SKM-1 (cell line): ENCODE measurements around the gene APPL2.
"Not testable (repeated sequence)": the region's sequence is repeated elsewhere in the genome, so short reads cannot be mapped to it uniquely, and the experiment has no call there.

Experiments
- DNase-seq: peaks from one replicate; lab custom pipeline; 2025; ENCODE audit not compliant: unreplicated experiment; lab: John Stamatoyannopoulos, UW

The APPL2 gene

DNA sequence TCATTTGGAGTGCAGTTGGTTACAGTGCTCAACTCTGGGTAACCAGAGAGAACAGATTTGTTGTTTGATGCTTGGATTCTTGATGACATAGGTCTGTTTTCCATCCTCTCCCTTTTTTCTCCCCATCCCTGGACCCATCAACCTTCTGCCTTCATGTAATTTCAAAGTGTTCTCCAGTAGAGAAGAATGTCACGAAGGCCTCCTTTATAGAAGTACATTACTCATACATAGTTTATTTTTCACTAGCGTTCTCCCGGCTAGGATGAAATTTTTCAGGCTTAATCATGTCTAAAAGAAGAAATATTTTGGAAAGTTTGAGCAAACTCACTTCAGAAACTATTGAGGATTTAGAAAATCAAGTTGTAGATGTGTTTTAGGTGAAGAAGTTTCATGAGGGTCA is 20.9 kb upstream of the APPL2 start:
- DNase-seq = no peak

DNA sequence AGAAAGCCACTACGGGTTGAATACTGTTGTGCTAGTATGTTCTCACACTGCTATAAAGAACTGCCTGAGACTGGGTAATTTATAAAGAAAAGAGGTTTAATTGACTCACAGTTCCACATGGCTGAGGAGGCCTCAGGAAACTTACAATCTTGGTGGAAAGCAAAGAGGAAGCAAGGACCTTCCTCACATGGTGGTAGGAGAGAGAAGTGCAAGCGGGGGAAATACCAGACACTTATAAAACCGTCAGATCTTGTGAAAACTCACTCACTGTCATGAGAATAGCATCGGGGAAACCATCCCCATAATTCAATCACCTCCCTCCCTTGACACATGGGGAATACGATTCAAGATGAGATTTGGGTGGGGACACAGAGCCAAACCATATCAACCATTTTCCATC is 20.5 kb upstream of the APPL2 start:
- not testable (repeated sequence) for DNase-seq

DNA sequence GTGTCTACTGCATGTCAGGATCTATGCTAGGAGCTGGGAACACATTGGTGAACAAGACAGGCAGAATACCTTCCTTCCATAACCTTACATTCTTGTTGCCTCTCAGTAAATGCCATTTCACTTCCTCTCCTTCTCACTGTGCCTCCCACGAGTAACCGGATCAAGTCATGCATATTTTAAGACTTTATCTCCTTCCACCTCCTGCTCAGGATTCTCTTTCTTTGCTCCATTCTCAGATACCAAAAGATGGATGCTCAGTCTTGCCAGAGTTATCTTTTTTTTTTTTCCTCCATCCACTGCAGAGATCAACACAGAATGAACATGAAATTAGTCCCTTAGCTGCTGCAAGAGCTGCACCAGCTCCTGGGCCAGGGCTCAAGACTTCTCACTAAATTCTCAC is 20.0 kb upstream of the APPL2 start:
- no peak for DNase-seq

DNA sequence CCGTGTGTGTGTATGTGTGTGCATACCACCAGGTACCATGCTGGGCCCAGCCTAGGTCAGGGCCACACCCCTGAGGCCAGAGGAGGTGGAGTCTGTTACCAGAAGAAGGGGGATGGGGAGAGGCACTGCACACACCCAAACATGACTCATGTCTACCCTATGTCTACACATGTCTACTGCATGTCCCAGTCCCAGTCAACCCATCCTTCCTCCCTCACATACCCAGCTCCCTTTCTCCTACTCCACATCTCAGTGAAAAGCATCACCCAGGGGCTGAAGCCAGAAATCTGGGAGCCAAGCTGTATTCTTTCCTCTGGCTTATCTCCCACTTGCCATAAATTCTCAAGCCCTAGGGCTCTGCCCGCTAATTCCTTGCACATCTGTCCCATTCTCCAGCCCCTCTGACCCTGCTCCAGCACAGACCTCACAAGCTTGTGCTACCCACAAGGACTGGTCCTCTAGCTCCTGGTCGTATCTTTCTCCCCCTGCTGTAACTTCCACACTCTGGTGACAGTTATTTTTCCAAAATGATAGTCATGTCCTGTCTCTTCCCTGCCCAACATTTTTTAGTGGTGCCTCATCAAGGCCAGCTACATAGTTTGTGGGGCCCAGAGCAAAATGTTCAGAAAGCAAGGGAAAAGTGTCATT is 18.0 kb upstream of the APPL2 start:
- DNase-seq = no peak

DNA sequence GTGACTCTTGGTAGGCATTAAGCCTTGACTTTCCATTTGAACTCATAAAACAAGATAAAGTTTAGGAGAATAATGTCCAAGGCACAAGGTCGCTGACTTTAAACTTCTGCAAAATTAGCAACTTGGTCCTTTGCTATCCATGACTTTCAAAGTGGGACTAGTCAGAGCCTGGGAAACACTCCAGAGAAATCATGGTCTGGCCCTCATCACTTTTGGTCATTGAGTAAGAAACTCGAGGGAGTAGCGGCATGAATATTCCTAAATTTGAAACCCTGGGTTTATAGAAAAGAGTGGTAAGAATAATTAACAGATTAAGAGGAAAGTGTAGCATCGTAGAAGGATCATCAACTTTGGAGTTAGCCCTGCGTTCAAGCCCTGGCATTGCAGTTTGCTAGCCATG is 16.9 kb upstream of the APPL2 start:
- no peak for DNase-seq

DNA sequence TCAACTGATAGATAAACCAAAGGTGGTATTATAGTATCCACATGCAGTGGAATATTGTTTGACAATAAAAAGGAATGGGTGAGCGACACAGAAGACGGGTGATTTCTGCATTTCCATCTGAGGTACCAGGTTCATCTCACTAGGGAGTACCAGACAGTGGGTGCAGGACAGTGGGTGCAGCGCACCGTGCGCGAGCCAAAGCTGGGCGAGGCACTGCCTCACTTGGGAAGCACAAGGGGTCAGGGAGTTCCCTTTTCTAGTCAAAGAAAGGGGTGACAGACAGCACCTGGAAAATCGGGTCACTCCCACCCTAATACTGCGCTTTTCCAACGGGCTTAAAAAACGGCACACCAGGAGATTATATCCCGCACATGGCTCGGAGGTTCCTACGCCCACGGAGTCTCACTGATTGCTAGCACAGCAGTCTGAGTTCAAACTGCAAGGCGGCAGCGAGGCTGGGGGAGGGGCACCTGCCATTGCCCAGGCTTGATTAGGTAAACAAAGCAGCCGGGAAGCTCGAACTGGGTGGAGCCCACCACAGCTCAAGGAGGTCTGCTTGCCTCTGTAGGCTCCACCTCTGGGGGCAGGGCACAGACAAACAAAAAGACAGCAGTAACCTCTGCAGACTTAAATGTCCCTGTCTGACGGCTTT is 9.9 kb upstream of the APPL2 start:
- not testable (repeated sequence) for DNase-seq

DNA sequence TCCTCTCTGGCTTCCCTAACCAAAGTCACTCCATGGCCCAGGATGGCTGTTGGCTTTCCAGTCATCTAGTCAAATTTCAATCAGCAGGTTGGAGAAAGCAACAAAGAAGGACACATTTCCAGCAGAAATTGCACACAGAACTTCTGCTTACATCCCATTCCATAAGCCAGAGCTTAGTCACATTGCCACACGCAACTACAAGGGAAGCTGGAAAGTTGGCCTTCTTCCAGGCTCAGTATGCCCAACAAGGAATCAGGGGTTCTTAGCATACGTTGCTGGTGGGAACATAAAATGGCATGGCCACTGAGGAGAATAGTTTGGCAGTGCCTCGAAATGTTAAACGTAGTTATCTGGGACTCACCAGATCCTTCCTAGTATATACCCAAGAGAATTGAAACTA is 9.3 kb upstream of the APPL2 start:
- DNase-seq = no peak

DNA sequence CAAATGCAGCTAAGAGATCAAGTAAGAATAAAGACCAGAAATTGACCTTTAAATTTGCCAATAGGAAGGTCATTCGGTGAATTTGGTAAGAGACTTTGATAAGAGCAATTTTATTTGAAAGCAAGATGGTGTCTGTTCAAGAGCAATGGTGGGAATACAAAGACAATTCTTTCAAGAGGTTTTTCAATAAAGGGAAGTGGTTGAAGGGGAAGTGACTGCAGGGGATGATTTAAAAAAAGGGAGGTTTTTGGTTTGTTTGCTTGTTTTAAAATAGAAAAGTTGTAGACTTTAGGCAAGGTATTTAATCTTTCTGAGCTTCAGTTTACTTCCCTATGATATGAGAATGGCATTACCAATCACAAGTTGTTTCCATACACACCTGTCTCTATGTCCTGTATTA is 4.3 kb upstream of the APPL2 start:
- DNase-seq = no peak

DNA sequence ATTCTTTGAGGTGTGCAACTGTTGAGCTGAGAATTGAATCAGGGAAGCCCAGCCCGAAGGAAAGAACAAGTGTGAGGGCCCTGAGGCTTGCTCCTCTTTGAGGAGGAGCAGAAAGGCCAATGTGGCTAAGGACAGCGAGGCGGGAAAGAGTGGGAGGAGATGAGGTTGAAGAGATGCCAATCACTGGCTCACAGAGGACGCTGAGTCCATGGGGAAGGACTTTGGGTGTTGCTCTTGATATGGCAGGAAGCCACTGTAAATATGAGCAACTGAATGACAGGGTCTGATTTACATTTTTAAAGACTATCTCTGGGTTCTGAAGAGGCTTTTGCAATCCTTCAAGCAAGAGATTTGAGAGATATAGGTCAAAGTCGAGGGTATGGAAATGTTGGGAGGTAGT is 3.3 kb upstream of the APPL2 start:
- no peak for DNase-seq

DNA sequence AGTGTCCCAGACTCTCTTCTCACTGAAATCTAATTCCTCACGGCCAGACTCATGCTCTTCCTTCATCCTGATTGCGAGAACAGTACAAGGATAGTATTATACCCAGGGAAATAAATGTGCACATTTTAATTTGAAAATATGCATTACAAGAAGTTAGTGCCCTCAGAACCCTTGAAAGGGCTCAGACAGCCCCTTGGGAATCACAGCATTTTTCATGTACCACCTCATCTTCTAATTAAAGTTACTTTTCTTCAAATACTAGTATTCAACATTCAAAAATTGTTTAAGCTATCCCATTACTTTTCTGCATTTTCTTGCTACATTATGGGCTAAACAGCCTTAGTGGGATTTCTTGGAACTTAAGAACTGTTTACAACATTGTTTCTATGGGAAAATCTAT is 1.7 kb upstream of the APPL2 start:
- DNase-seq = no peak

DNA sequence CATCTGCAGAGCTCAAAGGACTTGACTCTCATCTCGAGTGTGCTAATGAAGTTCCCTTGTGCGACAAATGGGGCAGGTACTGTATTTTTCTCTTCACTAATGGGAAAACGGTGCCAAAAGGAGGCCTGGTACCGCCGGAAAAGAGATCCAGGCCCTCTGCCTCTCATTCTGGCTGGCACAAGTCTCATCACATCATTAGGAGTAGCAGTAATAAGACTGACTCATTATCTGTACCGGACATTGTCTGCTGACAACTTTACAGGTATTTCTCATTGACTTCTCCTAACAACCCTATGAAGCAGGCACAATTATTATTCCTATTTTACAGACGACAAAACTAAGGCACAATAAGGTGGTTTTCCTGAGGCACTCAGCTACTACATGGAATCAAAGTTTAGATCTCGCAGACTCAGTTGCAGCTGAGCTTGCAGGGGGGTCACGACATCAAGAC is 668 bp downstream of the APPL2 start:
- no peak for DNase-seq

DNA sequence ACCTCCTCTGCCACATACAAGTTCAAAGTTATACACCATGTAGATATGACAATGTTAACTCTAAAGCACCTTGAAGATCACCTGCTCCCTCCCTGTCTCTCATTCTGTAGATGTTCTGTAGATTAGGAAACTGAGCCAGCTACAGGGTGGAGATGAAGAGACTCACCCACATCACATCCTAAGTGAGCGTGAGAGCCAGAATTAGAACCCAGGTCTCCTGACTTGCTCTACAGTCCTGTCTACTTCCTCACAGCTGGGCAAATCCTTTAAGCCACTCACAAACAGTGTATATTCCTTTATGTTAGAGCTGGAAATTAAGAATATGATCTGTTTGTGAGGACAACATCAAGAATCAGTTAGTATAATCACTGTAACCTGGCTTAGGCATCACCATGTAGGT is 1.8 kb downstream of the APPL2 start:
- no peak for DNase-seq

DNA sequence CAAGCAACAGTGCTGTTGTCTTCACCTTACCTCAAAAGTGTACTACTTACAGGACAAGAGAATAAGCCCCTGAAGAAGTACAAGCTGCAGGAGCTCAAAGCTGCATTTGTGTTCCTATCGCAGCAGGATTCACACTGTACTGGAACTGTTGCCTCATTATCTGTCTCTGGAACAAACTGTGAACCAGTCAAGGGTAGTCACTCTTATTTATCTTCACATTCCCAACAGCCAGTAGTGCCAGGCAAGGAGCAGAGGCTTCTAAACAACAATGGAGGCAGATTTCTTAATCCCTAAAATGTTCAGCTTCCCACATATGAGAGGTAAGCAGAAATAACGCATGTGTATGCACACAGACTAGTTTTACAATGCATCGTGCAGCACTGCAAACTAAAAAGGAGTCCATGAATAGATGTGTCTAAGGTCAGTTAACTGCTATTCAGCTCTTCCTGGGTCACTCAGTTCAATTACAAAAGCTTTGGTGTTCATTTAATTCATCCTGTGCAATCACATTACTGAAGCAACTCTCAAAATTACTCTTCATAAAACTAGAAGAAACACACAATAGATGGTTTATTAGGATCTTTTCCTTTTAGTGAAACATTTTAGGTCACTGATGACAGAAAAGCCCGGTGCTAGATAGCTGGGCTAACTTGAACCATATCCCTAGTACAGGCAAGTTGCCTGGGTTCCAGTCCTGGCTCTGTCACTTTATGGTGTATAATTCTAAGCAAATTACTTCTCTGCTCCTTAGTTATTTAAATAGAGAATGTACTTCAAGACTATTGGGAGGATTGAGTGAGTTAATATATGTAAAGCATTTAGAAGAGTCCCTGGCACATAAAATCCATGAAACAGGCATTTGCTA is 2.7 kb downstream of the APPL2 start:
- DNase-seq = no peak

DNA sequence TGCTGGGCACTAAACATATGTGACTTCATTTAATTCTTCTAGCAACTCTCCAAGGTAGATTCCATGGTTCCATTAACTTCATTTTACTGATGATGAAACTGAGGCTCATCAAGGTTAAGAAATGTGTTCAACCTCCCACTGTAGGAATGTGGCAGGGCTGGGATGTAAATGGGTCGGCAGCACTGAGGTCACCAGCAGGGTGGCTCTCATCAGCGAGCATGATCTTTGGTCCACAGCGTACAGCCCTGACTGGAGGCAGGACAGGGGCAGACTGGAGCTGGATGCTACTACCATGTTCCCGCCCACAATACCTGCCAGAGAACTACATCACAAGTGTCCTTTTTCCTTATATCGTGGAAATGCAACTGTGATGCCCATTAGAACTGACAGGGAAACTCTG is 4.6 kb downstream of the APPL2 start:
- no peak for DNase-seq

DNA sequence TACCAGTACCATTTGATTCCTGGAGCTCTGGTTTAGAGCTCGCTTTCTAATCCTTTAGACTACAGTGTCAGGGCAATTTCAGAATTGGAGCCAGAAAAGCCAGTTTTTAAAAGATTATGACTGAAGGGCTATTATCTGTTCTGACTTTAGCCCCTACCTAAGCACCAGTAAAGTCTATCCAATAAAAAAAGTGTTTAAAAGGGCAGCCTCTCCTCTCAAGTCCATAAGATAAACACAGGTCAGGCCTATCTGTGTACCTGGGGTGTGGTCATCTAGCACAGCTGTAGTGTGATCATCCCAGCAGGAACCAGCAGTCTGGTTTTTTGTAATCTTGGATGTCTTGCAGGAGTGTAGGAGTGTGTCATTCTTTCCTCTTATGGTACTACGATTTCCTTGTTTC is 6.6 kb downstream of the APPL2 start:
- DNase-seq = no peak

DNA sequence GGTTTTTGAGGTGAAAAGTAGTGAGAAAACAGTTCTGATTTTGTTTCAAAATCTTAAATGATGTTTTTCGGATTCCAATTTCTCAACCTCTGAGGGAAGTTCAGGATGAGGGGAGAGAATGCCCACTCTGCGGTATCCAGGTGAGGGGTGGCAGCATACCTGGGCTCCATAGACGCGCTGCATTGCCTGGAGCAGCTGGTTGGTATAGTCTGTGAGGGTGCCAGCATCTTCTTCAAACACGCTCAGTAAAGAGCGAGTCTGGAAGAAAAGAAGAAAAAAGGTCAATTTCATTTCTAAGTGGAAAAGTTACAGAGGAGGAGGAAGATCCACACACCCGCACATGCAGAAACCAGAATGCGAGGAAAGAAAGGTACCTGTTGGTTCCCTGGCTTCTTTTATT is 7.0 kb downstream of the APPL2 start:
- DNase-seq = no peak

DNA sequence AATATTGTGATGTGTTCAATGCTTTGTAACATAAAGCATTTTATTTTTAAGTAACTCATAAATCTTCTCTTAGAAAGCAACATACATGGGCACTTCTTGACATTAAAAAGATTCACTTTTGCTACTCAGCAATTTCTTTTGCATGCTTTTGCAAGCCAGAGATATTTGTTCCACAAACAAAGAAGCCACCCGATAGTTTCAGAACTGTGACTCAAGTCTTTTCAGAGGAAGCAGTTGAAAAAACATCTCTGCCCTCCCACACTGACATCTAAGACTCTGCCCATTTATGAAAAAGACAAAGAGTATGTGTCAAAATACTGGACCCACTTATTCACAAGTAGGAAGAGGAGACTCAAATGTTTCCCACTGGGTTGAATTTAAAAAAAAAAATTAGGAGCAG is 7.5 kb downstream of the APPL2 start:
- no peak for DNase-seq

DNA sequence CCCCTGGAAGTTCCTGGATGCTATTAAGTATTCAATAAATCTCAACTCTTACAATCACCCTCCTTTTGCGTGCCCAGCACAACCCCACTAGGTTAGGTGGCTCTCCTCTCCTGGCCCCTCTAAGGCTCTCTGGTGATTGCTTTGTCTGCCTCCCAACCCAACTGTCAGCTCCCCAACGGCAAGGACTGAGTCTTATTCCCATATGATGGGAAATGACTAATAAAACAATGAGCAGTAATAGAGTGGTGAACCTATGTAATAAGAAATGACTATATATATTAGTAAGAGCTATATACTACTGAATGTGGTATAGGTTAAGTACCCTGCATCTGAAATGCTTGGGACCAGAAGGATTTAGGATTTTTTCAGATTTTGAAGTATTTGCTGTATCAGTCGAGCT is 8.1 kb downstream of the APPL2 start:
- no peak for DNase-seq

DNA sequence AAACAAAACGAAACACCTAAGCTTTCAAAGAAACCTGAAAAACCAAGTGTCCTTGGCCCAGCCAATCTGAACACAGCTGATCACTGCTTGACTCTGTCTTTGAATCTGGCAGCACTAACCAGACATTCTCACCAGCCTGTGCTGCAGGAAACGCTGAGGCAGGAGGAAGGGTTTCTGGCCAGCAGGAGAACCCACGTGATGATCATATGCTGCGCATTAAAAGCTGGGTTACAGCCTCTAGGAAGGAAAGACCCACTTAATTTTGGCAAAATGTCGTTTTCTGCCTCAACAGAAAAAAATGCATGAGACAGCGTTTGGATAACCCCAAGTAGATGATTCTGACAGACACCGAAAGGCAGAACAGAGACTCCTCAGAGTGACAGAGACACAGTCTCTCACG is 9.8 kb downstream of the APPL2 start:
- no peak for DNase-seq

DNA sequence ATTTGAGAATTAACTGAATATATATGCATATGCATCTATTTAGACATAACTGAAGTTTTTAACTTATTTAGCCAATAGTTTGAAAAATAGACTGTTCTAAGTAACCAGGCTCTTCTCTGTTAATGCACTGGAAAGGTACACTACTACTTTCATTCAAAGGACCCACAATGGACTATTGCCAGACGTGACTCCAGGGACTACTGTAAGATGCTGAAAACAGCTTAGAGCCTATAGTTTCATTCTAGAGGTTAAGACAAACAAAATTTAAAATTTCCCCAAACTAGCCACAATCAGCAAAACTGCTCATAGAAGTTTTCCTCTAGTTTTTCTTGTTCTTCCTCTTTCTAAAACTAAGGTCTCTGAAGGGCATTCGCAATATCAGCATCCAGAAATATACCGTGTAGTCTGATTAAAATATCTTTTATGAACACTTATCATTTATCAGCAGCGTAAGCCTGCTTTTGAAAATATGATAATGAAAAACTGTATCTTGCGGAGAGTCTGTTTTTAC is 10.4 kb downstream of the APPL2 start:
- no peak for DNase-seq

DNA sequence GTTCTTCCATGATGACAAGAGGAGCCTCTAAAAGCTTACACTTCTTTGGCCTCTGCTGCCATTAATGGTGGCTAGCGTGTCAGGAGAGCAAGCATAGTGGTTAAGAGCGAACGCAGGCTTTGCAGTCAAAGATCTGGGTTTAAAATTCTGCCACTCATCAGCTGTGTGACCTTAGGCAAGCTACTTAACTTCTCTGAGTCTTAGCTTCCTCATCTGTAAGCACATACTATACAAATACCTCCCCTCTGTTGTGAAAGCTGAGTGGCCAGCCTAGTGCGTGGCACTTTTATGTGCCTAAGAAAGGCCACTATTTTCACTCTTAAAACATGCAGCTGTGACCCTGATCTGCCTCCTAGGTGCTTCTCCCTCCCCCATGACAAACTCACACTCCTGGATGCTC is 11.6 kb downstream of the APPL2 start:
- no peak for DNase-seq

DNA sequence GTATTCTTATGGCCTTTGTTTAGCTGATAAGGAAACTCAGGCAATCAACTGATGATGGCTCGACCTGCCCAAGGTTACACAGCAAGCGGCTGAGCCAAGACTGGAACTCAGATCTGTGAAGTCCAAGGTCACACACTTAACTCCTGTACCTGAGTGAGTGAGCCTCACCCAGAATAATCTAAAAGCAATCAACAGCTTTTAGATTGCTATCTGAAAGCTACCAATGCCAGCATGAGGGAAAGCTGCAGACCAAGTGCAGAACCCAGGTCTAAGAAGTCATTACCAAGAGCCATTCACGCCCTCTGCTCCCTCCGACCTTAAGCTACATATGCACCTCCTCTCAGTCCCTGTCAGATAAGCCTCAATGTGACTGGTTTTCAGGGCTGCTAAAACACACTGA is 12.1 kb downstream of the APPL2 start:
- DNase-seq = no peak
